Ascending aorta (tissue), 2 donors: Measurements from ENCODE around the gene IMMP2L. TPM values are rescaled to one million over a fixed set of nuclear protein-coding genes. Genes with fewer than 3 reads are reported as not detected.

Experiments
- DNase-seq, 2 donors: peaks; one replicate each; pipeline ENCODE4 v3.0.0-alpha.2; 2019; ENCODE audit warnings: low spot score in 2 of 2
- H3K27ac ChIP-seq, 2 donors: fragments of 200-600 bp; sonication (generic); one replicate each; pipeline ENCODE4 v1.5.1; 2016 to 2017; ENCODE audit warnings: mild to moderate bottlenecking in 1 of 2
- H3K27me3 ChIP-seq: fragments of 200-600 bp; sonication (generic); one replicate; pipeline ENCODE4 v1.5.1; 2017
- H3K36me3 ChIP-seq, 2 donors: fragments of 200-600 bp; sonication (generic); one replicate each; pipeline ENCODE4 v1.5.1; 2016
- H3K4me1 ChIP-seq, 2 donors: fragments of 200-600 bp; sonication (generic); one replicate each; pipeline ENCODE4 v1.5.1; 2016 to 2017; ENCODE audit warnings: mild to moderate bottlenecking in 1 of 2
- H3K4me3 ChIP-seq, 2 donors: fragments of 200-600 bp; sonication (generic); one replicate each; pipeline ENCODE4 v1.5.1; 2016 to 2017; ENCODE audit warnings: mild to moderate bottlenecking in 1 of 2
- H3K9me3 ChIP-seq, 2 donors: fragments of 200-600 bp; sonication (generic); one replicate each; pipeline ENCODE4 v1.5.1; 2016
- CTCF ChIP-seq, 3 experiments: fragments of 200-600 bp in 2 of 3; fragments of 450-650 bp in 1 of 3; sonication (generic) in 2 of 3; IDR thresholded peaks; one replicate each; pipeline ENCODE4 v1.5.1; 2016 to 2019; ENCODE audit warnings: antibody characterized with exemption in 3 of 3, mild to moderate bottlenecking in 1 of 3, moderate library complexity in 1 of 3
- intact Hi-C: fragments of 100-400 bp; cut with DNase I; formaldehyde crosslinking; loops from one replicate; pipeline ENCODE4 v1.15.1; 2023
- total RNA-seq: library from RNA; depleted of rRNA; stranded (reverse); fragments of >200 nt; gene quantifications from one replicate; pipeline ENCODE4 v1.1.0, GENCODE V29; 2016

Gene IMMP2L
- total RNA-seq, 1 donor from 2014 or later = 143 TPM

GRCh38 chr7:111183321-111183720 lies 379.0 kb downstream of the IMMP2L start:
- Histone ChIP-seq H3K27ac (no peak overlapping the region), H3K9me3 (peaks cover 0 to 8% of the 10 kb centered on the region in 2 donors), H3K27me3 (no peaks in the 10 kb centered on the region), H3K4me1 (no peaks in the 10 kb centered on the region), H3K4me3 (no peak overlapping the region), H3K36me3 (no peaks in the 10 kb centered on the region)
- no peak for TF ChIP-seq CTCF (IDR thresholded peaks at IDR 0.05)
- no peak for DNase-seq
- intact Hi-C loops = no loop called here

- Histone ChIP-seq H3K4me1 (no peaks in the 10 kb centered on the region), H3K9me3 (peaks cover 0 to 8% of the 10 kb centered on the region in 2 donors), H3K36me3 (no peaks in the 10 kb centered on the region), H3K27me3 (no peaks in the 10 kb centered on the region), H3K4me3 (no peak overlapping the region), H3K27ac (no peak overlapping the region)
- DNase-seq = no peak
- TF ChIP-seq CTCF (IDR thresholded peaks at IDR 0.05) = no peak
- intact Hi-C loops = no loop called here
These were observed 382.0 kb downstream of the IMMP2L start for GRCh38 chr7:111180338-111180737.

GRCh38 chr7:111175908-111176441 lies 386.3 kb downstream of the IMMP2L start:
- Histone ChIP-seq H3K4me1 (no peaks in the 10 kb centered on the region), H3K36me3 (no peaks in the 10 kb centered on the region), H3K27me3 (no peaks in the 10 kb centered on the region), H3K27ac (no peak overlapping the region), H3K4me3 (no peak overlapping the region), H3K9me3 (peaks cover 0 to 8% of the 10 kb centered on the region in 2 donors)
- DNase-seq = no peak
- no peak for TF ChIP-seq CTCF (IDR thresholded peaks at IDR 0.05)
- intact Hi-C loops = no loop called here

- peaks cover 0 to 8% of the 10 kb centered on the region in 2 donors for H3K9me3 ChIP-seq
These were observed 387.8 kb downstream of the IMMP2L start for GRCh38 chr7:111174510-111174909.

GRCh38 chr7:111173990-111174389 lies 388.3 kb downstream of the IMMP2L start:
- Histone ChIP-seq H3K27me3 (no peaks in the 10 kb centered on the region), H3K4me3 (no peak overlapping the region), H3K9me3 (peaks cover 0 to 3% of the 10 kb centered on the region in 2 donors), H3K36me3 (no peaks in the 10 kb centered on the region), H3K4me1 (no peaks in the 10 kb centered on the region), H3K27ac (no peak overlapping the region)
- intact Hi-C loops = no loop called here
- TF ChIP-seq CTCF (IDR thresholded peaks at IDR 0.05) = no peak
- DNase-seq = no peak

More at GRCh38 chr7:111174510-111174909, 387.8 kb downstream of the IMMP2L start:
- TF ChIP-seq CTCF (IDR thresholded peaks at IDR 0.05) = no peak
- intact Hi-C loops = no loop called here
- no peak for DNase-seq
- H3K36me3 ChIP-seq = no peaks in the 10 kb centered on the region
- H3K4me3 ChIP-seq = no peak overlapping the region
- no peaks in the 10 kb centered on the region for H3K4me1 ChIP-seq
- no peaks in the 10 kb centered on the region for H3K27me3 ChIP-seq
- H3K27ac ChIP-seq = no peak overlapping the region

- Histone ChIP-seq H3K9me3 (no peaks in the 10 kb centered on the region), H3K27me3 (no peaks in the 10 kb centered on the region), H3K4me1 (no peaks in the 10 kb centered on the region), H3K27ac (no peak overlapping the region), H3K4me3 (no peak overlapping the region), H3K36me3 (no peaks in the 10 kb centered on the region)
- TF ChIP-seq CTCF (IDR thresholded peaks at IDR 0.05) = no peak
- intact Hi-C loops = no loop called here
- no peak for DNase-seq
These were observed 388.8 kb downstream of the IMMP2L start for GRCh38 chr7:111173528-111173927.
